Measurements from ENCODE around the gene TMPRSS4. TPM values are rescaled to one million over a fixed set of nuclear protein-coding genes. Genes with fewer than 3 reads are reported as not detected.

Gene TMPRSS4
- total RNA-seq, 1 donor from 2014 or later: 12.1 TPM

- H3K9me3 Mint-ChIP-seq (ENCODE audit: low read depth): no peaks in the 10 kb centered on the region
- H3K4me3 Mint-ChIP-seq (ENCODE audit: low read depth): no peak overlapping the region
- TF ChIP-seq CTCF (IDR thresholded peaks at IDR 0.05; ENCODE audit: unreplicated experiment): no peak
- peaks cover 9% of the 10 kb centered on the region for H3K27me3 Mint-ChIP-seq
- no peaks in the 10 kb centered on the region for H3K36me3 Mint-ChIP-seq (ENCODE audit: insufficient read depth)
- no peak for DNase-seq (ENCODE audit: low spot score, unreplicated experiment)
- H3K27ac Mint-ChIP-seq: no peak overlapping the region
- peaks cover 3% of the 10 kb centered on the region for H3K4me1 Mint-ChIP-seq (ENCODE audit: low read depth)
These were observed 28.2 kb upstream of the TMPRSS4 start for GRCh38 chr11:118048472-118049370.

- Mint-ChIP-seq H3K9me3 (ENCODE audit: low read depth) (no peaks in the 10 kb centered on the region), H3K27me3 (peaks cover 9% of the 10 kb centered on the region), H3K36me3 (ENCODE audit: insufficient read depth) (no peaks in the 10 kb centered on the region), H3K4me3 (ENCODE audit: low read depth) (no peak overlapping the region), H3K4me1 (ENCODE audit: low read depth) (peaks cover 3% of the 10 kb centered on the region), H3K27ac (no peak overlapping the region)
- TF ChIP-seq CTCF (IDR thresholded peaks at IDR 0.05; ENCODE audit: unreplicated experiment): no peak
- DNase-seq (ENCODE audit: low spot score, unreplicated experiment): no peak
These were observed 27.1 kb upstream of the TMPRSS4 start for GRCh38 chr11:118049771-118050170.

- H3K27ac Mint-ChIP-seq: no peak overlapping the region
- no peaks in the 10 kb centered on the region for H3K9me3 Mint-ChIP-seq (ENCODE audit: low read depth)
These were observed 26.5 kb upstream of the TMPRSS4 start for GRCh38 chr11:118050208-118050891.

GRCh38 chr11:118051136-118051610 lies 25.7 kb upstream of the TMPRSS4 start:
- peaks cover 2% of the 10 kb centered on the region for H3K4me1 Mint-ChIP-seq (ENCODE audit: low read depth)
- peaks cover 14% of the 10 kb centered on the region for H3K27me3 Mint-ChIP-seq
- H3K27ac Mint-ChIP-seq: no peak overlapping the region
- no peak overlapping the region for H3K4me3 Mint-ChIP-seq (ENCODE audit: low read depth)
- DNase-seq (ENCODE audit: low spot score, unreplicated experiment): no peak
- no peak for TF ChIP-seq CTCF (IDR thresholded peaks at IDR 0.05; ENCODE audit: unreplicated experiment)
- H3K9me3 Mint-ChIP-seq (ENCODE audit: low read depth): no peaks in the 10 kb centered on the region
- no peaks in the 10 kb centered on the region for H3K36me3 Mint-ChIP-seq (ENCODE audit: insufficient read depth)

More at GRCh38 chr11:118050208-118050891, 26.5 kb upstream of the TMPRSS4 start:
- H3K36me3 Mint-ChIP-seq (ENCODE audit: insufficient read depth): no peaks in the 10 kb centered on the region
- no peak for DNase-seq (ENCODE audit: low spot score, unreplicated experiment)
- H3K4me1 Mint-ChIP-seq (ENCODE audit: low read depth): peaks cover 3% of the 10 kb centered on the region
- H3K4me3 Mint-ChIP-seq (ENCODE audit: low read depth): no peak overlapping the region
- no peak for TF ChIP-seq CTCF (IDR thresholded peaks at IDR 0.05; ENCODE audit: unreplicated experiment)
- peaks cover 9% of the 10 kb centered on the region for H3K27me3 Mint-ChIP-seq

Measured in progenitor cell of endocrine pancreas (in vitro differentiated cells).